Stimulated activated CD4-positive, alpha-beta T cell treated with anti-CD3 and anti-CD28 coated beads, Interleukin-2, amount 100 ng/mL, for 24 hours (primary cell): Measurements from ENCODE around the gene C17orf50.
A peak's percentile ranks its signal among the peaks of the same experiment; 100 is the strongest.
"Not testable (repeated sequence)": the region's sequence is repeated elsewhere in the genome, so short reads cannot be mapped to it uniquely, and the experiment has no call there.

Experiments used
- DNase-seq, 2 donors: peaks; one replicate each; pipeline ENCODE4 v3.0.0-alpha.2; 2020

Gene C17orf50

DNA sequence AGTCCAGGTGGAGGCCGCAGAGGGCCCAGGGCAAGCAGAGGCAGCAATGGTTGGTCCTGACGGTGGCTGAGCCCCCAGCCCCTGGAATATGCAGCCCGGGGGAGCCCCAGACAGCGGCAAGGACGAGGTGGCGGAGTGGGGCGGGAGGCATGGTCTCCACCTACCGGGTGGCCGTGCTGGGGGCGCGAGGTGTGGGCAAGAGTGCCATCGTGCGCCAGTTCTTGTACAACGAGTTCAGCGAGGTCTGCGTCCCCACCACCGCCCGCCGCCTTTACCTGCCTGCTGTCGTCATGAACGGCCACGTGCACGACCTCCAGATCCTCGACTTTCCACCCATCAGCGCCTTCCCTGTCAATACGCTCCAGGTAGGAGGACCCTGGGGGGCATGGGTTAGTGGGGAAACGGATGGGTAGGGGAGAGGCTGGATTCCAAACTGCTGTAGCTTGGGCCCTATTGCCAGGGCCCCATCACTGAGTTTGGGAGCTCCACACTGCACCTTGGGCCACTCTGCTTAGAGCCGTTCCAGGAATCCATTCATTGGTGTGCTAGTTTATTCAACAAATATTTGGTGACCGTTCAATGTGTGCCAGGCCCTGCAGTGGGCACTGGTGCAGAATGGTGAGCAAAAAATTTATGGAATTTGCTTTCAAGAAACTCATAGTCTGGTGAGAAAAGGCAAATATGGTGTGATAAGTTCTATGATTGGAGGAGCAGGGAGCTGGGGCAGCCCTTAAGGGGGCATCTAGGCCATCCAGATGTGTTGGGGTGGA lies 25.5 kb upstream of the C17orf50 start:
- no peak for DNase-seq

- no peak for DNase-seq
Measured at GRCh38 chr17:35736236-35736635, 24.5 kb upstream of the C17orf50 start.

DNA sequence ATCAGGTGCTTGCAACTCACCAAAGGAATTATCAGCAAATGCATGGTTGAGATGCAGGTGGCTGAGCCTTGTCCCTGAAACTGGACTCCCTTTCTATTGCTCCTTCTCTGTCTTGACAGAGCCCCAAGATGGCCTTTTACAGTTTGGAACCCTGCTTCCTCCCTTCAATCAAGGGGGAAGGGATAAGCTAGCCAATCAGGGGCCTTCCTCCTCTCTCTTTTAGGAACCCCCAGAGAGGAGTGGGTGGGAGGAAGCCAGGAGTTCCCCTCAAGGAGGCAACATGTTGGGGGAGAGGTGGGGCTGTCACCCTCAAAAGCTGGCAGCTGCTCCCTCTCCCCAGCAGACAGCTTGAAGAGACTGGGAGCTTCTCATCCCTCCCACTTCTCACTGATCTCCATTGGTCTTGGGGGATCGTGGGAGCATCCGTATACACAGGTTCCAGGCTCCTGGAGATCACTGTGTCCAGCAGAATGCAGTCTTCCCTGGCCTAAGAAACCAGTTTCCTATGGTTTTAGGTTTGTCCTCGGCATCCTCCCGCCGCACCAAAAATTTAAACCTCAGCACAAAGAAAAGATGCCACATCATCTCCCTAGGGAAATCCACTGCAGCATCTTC lies 22.1 kb upstream of the C17orf50 start:
- no peak for DNase-seq

DNA sequence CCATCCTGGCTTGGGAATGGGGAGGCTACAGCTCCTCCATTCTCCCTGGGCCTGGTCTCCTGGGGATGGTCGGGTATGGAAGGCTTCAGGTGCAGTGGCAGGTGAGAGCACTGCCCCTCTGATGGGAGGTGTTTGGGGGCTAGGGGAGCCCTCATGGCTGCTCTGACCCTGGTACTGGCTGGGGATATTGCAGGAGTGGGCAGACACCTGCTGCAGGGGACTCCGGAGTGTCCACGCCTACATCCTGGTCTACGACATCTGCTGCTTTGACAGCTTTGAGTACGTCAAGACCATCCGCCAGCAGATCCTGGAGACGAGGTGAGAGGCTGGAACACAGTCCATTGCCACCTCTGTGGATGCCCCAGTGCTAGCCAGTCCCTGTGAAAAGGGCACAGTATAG lies 20.5 kb upstream of the C17orf50 start:
- no peak for DNase-seq

DNA sequence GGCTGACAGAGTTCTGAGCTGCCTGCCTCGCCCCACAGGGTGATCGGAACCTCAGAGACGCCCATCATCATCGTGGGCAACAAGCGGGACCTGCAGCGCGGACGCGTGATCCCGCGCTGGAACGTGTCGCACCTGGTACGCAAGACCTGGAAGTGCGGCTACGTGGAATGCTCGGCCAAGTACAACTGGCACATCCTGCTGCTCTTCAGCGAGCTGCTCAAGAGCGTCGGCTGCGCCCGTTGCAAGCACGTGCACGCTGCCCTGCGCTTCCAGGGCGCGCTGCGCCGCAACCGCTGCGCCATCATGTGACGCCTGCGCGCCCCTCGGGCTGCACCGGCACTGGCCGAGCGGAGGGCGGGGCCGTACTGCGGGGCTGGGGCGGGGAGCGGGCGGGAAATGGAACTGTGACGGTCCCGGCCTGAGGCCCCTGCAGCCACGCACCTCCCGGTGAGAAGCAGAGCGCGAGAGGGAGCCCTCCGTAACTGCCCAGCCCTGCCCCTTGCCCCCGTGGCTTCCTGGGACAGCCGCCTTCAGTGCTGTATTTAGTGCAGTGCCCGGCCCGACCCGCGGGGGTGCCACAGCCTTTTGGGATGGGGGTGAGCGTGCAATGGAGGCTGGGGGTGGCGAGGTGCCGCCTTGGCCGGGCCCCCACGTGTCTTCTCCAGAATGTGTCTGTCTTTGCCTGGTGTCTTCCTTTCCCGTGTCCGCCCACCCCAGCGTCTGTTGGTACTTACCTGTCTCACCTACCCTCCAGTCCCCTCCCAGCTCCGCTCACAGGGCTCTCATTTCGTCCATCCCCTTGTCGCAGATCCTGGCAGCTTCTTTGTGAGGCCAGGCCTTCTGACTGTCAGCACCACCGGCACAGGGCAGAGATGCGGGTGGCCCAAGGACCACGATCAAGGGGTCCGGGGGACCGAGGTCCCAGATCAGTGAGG lies 19.4 kb upstream of the C17orf50 start:
- peak in 1 of 2 donors; percentile 46 for DNase-seq

GRCh38 chr17:35742496-35742895 lies 18.2 kb upstream of the C17orf50 start:
- DNase-seq: no peak

DNA sequence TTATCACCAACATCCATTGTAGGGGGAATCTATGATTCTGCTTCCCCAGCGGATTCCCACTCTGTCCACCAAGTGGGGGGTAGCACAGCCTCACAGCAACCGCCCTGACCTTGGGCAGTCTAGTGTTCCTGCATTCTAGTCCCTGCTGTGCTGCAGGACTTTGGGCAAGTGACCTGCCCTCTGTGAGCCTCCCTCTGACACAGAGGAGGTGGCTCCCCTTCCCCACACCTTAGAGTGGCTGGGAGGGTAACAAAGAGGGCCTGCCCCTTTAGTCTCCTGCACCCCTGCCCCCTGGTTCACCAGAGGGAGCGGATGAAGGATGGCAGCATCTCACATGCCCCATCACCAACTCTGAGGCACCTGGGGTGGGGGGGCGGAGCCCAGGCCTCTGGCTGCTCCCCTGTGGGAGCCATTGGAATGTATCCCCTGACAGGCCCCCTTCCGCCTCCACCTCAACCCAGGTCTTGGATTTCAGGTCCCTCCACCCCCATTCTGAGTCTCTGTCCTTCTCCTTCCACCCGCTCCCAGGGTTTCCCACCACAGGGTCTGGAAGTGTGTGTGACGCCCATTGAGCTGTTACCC lies 17.7 kb upstream of the C17orf50 start:
- no peak for DNase-seq

DNA sequence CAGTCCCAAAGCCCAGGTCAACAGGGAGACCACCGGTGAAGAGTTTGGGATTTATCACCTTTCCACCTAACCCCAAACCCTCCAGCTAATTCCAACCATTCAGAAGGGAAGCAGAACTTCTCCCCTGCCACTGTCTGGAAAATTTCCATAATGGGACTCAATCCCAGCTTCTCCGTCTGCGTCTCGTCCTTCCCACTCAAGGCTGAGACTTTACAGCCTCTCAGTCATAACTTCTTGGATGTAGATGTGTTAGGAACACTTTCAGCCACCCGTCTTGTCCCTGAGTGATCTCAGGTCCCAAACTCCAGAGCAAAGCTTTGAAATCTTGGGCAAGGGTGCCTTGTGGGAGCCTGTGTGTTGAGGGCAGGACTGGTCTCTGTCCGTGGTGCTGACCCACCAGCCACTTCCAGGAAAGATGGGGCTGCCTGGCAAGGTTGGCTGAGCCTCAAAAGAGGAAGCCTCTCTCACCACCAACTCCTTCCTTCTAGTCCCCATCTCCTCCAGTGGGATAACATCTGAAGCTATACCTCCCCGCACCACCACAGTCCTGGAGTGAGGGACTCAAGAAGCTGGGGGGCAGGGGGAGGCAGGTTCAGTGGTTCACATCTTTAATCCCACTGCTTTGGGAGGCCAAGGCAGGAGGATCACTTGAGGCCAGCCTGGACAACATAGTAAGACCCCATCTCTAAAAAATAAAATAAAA lies 16.9 kb upstream of the C17orf50 start:
- DNase-seq: no peak

- DNase-seq: no peak
Measured at GRCh38 chr17:35744830-35745229, 15.9 kb upstream of the C17orf50 start.

DNA sequence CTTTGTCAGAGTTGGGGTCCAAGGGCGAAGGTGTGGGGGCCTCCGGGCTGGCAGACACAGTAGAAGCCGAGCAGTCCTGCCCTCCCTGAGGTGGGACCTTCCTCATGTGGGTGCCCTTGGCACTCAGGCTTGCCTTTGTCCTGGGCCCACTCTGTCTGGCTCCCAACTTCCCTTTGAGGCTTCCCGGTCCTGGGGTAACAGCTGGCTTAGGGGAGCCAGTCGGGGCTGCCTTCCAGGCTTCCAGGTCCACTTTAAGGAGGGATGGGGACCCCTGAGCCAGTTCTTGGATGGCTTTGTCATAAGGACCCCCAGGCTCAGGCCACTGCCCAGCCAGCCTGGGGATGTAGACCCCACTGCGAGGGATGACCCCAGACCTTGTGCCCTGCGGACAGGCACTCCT lies 15.4 kb upstream of the C17orf50 start:
- no peak for DNase-seq

- DNase-seq: no peak
Measured at GRCh38 chr17:35745749-35746320, 14.9 kb upstream of the C17orf50 start.

DNA sequence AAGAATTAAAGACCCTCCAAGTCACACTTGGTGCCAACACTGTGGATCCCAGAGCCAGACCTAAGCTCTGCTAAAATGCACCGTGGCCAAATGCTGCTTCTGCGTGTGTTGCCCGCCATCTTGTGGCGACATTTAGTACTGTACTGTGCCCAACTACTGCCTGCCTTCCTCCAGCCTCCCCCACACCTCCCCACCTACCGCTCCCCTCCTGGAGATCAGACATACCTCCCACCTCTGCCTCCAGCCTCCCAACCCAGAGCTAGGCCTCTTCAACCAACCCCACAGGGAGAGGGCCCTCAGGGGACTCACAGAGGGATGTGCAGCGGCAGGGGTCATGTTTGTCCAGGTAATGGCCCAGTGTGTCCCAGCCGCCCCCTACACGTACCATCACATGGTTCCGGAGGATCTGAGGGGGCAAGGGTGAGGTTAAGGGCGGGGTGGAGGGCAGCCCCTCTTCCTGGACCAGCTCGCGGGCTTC lies 13.1 kb upstream of the C17orf50 start:
- DNase-seq: peak; percentile 85 to 86

DNA sequence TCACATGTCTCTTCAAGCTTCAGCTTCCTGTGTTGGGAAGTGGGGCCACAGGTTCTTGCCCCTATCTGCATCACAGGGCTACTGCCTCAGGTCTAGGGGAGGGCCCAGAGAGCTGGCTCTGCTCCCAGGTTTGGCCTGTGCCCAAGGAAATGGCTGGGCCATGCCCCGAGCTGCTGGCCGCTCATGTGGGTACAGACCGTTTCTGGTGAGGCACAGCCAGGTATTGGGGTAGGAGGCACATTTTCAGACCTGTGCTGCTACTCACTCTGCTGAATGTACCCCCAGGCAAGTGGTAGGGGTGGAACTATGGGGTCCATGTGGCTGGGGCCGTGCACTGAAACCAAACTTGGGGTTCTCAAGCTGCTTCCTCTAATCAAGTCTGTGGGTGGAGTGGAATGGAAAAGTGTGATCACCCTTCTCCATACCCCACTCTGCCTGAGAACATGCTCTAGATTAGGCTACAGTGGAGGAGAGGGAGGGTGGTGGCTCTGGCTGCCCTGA lies 12.3 kb upstream of the C17orf50 start:
- DNase-seq: no peak

GRCh38 chr17:35748979-35749378 lies 11.7 kb upstream of the C17orf50 start:
- no peak for DNase-seq

GRCh38 chr17:35749560-35750412 lies 10.9 kb upstream of the C17orf50 start:
- no peak for DNase-seq

- DNase-seq: no peak
Measured at GRCh38 chr17:35750526-35751395, 9.9 kb upstream of the C17orf50 start.

DNA sequence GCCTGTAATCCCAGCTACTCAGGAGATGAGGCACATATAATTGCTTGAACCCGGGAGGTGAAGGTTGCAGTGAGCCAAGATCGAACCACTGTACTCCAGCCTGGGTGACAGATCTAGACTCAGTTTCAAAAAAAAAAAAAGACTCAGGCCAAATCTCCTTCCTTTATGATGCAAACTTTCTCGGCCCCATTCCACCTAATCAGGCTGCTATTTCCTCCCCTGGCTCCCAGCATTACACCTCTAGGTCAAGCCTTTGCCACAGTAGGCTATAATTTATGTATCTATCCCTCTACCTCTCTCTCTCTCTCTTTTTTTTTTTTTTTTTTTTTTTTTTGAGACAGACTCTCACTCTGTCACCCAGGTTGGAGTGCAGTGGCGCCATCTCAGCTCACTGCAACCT lies 9.1 kb upstream of the C17orf50 start:
- DNase-seq: not testable (repeated sequence)

DNA sequence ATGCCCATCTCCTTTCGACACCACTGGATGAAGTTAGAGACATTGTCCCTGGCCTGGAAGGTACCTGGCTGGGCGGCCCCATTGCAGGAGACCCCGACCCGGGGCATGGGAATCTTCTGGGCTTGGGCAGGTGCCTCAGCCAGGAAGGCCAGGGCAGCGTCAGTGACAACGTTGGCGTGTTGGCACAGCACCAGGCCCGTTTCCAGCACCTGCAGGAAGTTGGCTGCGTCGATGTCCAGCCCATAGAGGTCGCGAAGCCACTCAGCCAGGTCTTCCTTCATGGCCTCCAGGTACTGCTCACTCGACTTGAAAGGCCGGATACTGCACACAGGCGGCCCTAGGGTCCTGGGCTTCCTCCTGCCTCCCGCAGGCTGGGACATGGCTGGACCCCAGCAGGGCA lies 8.2 kb upstream of the C17orf50 start:
- no peak for DNase-seq

DNA sequence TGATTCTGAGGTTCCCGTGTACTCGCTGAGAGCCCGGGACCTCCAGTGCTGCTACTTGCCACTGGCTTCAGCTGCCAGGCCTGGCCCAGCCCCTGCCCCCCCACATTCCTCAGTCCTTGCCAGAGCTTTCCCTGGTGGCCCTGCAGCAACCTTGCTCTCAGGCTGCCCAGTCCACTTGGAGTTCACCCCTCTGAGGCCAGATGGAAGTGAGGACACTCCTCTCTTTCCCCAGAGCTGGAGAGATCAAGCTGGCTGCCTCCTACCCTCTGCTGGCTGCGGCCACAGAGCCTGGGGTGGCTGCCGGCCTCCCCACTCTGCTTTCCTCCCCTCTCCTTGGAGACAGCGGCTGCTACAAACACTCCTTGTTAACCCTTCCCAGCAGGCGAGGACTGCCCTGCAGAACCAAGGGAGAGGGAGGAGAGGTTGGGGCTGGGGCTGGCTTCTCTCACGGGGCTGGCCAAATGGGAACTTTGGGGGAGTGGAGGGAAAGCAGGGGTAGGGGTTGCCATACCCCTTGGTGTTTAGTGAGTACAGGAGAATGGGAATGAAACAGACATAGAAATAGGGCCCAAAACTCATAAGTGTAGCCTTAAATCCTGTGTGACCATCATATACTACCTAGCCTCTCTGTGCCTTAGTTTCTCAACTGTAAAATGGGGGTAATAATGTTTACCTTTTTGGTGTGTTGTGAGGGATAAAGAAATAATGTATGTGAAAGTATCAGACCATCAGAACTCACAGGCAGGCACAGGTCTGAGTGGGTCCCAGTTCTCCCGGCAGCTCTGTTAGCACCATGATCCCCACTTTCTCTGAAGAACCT lies 7.5 kb upstream of the C17orf50 start, which contains the start of gene GAS2L2:
TSS of gene GAS2L2 (minus strand) at position 295 of the 820 bp plus-strand sequence. CDS start 389 bp downstream, outside the sequence.
- DNase-seq: no peak
